ENCODE results near the gene NHERF1.

DNA sequence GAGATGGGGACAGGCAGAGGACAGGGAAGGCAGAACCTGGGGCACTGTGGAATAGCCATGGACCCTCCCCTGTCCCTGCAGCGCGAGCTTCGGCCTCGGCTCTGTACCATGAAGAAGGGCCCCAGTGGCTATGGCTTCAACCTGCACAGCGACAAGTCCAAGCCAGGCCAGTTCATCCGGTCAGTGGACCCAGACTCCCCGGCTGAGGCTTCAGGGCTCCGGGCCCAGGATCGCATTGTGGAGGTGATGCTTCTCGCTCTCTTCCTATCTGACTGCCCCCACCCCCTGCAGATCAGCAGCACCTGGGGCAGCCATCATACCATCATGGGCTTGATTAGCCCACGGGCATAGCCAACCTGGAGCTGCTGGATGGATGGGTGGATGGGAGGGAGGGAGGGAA, 13.5 kb downstream of the NHERF1 start:
- TF ChIP-seq CTCF (IDR thresholded peaks at IDR 0.05; ENCODE audit: low read depth, low read length) (no peak), EZH2phosphoT487 (IDR thresholded peaks at IDR 0.05; ENCODE audit: low read depth) (no peak)
